Activated CD4-positive, CD25-positive, alpha-beta regulatory T cell treated with anti-CD3 and anti-CD28 coated beads, Interleukin-2, amount 50 U/mL, for 24 hours (primary cell): Measurements from ENCODE around the gene PLCD1.
"Not testable (repeated sequence)": the region's sequence is repeated elsewhere in the genome, so short reads cannot be mapped to it uniquely, and the experiment has no call there.

Experiments
- ATAC-seq, 2 donors: fragments of 150-1000 bp; cut with Tn5 transposase; one replicate each; pipeline ENCODE4 v1.10.0; 2021; ENCODE audit warnings: mild to moderate bottlenecking in 1 of 2, moderate library complexity in 1 of 2

Gene PLCD1

DNA sequence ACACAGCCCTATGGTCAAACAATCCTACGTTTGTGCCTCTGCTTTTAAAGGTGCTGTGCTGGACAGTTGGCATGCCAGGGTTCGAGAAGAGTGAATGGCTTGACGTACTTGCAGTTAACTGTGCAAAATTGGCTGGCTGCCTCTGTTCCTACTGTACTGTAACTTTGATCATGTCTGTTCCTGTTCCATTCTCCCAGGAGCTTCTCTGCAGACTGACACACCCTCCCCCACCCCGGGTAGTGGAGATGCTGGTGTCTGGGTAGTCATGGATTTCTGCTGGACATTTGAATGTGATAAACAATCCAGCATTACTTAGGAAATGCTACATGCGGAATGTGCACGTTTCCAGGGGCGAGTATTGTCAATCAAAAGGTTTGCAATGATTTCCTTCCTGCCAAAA, 45.4 kb downstream of the PLCD1 start:
- ATAC-seq = no peak

- no peak for ATAC-seq
These were observed 47.1 kb downstream of the PLCD1 start for GRCh38 chr3:37982331-37982730.

DNA sequence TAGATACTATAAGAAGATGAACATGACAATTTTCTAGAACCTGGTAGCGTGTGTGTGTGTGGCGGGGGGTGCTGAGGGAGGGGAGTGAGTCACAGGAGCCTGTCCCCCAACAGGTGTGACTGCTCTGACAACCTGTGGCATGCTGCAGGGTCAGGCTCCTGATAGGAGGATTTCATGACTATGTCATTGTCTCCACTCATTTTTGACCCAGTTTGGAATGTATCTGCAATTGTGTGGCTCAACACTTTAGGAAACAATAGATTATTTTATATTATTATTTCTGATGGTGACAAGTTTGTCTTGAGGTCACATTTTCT, 48.1 kb downstream of the PLCD1 start:
- no peak for ATAC-seq

DNA sequence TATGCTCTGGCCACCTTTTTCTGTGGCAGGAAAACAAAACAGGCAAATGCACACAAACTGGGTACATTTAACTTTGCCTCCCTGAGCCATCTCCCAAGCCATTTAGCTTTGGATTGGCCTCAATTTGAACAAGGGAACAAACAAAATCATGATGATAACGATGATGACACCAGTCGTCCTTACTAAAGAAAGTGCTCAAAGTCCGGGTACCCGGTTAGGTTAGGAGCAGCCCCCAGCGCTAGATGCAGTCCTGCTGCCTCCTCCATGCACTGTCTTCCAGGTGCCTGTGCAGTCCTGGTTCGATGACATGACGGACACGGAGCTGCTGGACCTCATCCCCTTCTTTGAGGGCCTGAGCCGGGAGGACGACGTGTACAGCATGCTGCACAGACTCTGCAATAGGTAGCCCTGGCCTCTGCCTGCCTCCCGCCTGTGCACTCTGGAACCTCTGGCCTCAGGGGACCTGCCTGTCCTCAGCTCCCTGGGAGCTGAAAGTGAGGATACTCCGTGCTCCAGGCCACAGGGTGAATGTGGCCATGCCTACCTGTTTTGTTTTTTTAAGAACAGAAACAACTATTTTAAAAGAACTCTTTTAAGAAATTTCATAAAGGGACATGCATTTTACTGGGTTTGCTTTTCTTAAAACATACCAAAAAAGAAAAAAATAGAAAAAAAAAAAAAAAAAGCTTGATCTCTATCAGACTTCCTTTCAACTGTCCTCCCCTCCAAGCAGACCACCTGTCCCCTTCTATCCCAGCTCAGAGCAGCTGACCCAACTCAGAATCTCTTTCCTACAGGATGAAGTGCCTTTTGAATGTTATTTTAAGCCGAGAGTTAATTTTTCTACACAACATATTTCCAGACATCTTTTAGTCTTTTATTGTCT, 48.7 kb downstream of the PLCD1 start:
- no peak for ATAC-seq

- ATAC-seq = no peak
These were observed 49.6 kb downstream of the PLCD1 start for GRCh38 chr3:37979541-37980461.

DNA sequence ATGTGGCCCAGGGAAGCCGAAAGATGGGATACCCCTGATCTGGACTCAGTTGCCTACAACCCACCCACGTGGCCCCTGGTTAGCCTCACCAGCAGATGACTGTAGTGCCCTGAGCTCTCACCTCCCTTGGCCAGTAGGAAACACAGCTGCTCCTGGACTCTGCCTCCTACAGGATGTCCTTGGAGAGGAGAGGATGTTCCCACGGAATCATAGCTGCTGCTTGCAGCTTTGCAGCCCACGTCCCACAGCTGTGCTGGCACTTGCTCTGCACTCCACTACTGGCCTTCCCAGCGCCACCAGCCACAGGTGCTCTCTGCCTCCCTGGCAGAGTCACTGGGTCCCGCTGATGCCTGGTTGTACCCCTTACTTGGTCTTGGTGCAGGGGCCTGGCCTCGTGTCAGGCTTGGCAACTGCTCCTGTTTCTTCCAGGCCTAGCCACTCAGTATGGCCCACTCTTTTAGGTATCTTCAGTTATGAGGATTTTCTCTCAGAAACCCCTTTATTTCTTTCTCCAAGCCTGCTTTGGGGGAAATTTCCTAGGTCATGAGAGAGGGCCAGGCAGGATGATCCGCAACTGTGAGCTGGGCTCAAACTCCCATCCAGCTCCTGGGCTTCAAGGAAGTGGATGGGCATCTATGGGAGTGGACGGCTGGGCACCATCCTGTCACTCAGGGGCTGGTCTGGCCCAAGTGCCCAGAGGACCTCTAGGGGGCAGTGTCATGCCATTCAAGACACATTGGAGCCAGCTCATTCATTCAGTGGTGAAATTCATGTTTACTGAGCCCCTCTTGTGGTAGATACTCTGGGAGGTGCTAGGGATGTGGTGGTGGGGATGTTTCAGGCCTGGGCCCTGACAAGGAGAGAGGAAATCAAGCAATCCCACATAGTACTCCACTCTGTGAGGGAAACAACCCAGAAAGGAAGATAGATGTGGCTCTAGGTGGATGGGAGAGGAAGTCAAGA, 55.0 kb downstream of the PLCD1 start:
- ATAC-seq = peak; percentile 87 to 88

GRCh38 chr3:37973246-37974054, 56.0 kb downstream of the PLCD1 start:
- no peak for ATAC-seq

DNA sequence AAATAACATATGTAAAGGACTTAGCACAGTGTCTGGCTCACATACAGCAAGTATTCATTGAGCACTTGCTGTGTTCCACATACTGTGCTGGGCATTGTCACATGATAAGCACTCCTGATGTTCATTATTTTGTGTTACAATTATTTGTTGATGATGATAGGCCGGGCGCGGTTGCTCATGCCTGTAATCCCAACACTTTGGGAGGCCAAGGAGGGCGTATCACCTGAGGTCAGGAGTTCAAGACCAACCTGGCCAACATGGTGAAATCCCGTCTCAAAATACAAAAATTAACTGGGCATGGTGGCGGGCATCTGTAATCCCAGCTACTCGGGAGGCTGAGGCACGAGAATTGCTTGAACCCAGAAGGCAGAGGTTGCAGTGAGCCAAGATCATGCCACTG, 57.4 kb downstream of the PLCD1 start:
- not testable (repeated sequence) for ATAC-seq

- no peak for ATAC-seq
These were observed 58.0 kb downstream of the PLCD1 start for GRCh38 chr3:37971467-37971866.

GRCh38 chr3:37970802-37971201, 58.6 kb downstream of the PLCD1 start:
- ATAC-seq = no peak

- no peak for ATAC-seq
These were observed 59.8 kb downstream of the PLCD1 start for GRCh38 chr3:37969596-37970100.

DNA sequence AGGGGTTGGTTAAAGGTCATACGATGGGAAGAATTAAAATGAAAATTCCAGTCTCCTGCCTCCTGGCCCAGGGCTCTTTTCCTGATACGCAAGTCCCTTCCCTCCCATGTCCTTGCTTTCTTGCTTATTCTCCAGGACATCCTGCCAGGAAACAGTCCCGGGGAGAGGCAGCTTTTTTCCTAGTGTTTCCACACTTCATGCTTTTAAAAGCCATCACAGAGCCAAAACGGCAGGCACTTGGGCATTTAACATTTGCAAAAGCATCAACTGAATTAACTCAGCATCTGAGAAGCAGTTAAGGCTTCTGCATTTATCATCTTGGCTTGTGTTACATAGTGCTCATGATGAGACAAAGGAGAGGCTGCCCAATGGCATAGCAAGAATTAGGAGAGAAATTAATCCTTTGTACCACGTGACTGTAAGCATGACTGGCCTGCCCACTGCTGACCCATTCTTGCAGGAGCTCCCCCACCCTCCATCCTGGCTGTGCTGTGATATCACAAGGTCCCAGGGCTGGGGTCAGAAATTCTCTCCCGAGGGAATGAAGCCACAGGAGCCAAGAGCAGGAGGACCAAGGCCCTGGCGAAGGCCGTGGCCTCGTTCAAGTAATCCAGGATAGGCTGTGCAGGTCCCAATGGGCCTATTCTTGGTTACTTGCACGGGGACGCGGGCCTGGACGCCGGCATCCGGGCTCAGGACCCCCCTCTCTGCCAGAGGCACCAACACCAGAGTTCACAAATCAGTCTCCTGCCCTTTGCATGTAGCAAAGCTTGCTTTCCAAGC, 60.4 kb downstream of the PLCD1 start:
- ATAC-seq = no peak

GRCh38 chr3:37968199-37968598, 61.2 kb downstream of the PLCD1 start:
- no peak for ATAC-seq

- peak in 1 of 2 donors; percentile 51 for ATAC-seq
These were observed 62.1 kb downstream of the PLCD1 start for GRCh38 chr3:37967260-37967881.

DNA sequence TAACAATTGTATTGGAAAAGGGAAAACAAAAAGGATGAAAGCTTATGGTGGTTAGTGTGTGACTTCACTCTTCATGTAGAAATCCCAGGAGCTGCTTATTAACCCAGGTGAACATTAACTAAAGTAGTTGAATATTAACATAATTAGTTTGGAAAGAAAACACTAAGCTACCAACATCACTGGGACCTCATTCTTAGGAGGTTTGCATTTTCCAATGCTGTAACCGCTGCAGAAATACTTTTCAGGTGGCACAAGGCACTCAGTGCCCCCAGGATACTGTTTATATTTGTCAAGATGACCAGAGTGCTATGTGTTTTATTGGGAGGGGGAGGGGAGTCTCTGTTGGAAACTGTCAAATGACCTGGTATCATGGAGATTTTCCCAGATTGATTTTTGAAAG, 64.7 kb downstream of the PLCD1 start:
- no peak for ATAC-seq

DNA sequence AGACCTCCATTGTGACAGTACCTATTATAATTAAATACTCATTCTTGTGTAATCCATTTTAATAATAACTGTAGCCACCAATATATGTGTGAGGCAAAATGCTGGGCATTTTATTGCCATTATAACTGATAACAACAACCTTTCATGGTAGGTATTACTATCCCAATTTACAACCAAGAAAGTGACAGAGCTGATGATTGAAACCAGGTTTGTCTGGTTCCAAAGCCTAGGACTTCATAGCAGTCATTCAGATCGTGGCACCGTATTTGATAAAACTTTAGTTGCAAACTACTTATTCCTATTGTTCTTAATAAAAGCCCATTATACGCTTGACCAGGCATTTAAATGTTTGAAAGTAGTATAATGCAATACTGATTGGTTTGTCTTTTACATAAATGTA, 65.3 kb downstream of the PLCD1 start:
- no peak for ATAC-seq

DNA sequence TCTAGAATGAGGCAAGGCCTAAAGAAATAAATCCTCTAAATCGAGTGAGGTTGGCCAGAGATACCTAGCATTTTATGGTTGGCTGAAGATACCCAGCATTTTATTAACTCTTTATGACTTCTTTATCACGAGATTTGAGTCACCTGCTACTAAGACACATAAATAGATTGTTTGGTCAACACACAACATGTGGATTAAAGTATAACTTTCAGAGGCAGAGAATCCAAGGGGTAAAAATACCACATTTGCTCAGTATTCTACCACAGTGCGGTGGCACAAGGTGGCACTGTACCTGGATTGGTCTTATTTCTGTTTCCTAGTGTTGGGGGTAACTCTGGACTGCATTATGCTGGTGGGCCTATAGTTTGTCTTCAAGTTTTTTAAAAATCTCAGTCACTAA, 65.8 kb downstream of the PLCD1 start:
- ATAC-seq = no peak

GRCh38 chr3:37963016-37963415, 66.4 kb downstream of the PLCD1 start:
- ATAC-seq = no peak

GRCh38 chr3:37961622-37962431, 67.6 kb downstream of the PLCD1 start:
- ATAC-seq = no peak
